Rectal smooth muscle tissue (tissue), 1 donor: ENCODE data around the gene GRM8.
A peak's percentile ranks its signal among the peaks of the same experiment; 100 is the strongest.

ENCODE experiments used
- H3K27ac ChIP-seq: one replicate; pipeline ENCODE4 v1.7.0; 2013; ENCODE audit warnings: low read depth, low read length, inconsistent platforms
- H3K27me3 ChIP-seq: one replicate; pipeline ENCODE4 v1.7.0; 2013; ENCODE audit warnings: low read length; ENCODE audit not compliant: control insufficient read depth, insufficient read depth
- H3K36me3 ChIP-seq: one replicate; pipeline ENCODE4 v1.7.0; 2013; ENCODE audit warnings: low read length; ENCODE audit not compliant: control insufficient read depth, insufficient read depth
- H3K4me1 ChIP-seq: one replicate; pipeline ENCODE4 v1.7.0; 2013; ENCODE audit warnings: low read length; ENCODE audit not compliant: control insufficient read depth, insufficient read depth
- H3K4me3 ChIP-seq: one replicate; pipeline ENCODE4 v1.7.0; 2013; ENCODE audit warnings: low read length
- H3K9ac ChIP-seq: one replicate; pipeline ENCODE4 v1.7.0; 2013; ENCODE audit warnings: low read length

GRM8 gene

GRCh38 chr7:127252778-127253280, at the start of gene GRM8:
TSS of gene GRM8 (minus strand) at chr7:127252941.
- no peak within 1 kb of the TSS for H3K9ac ChIP-seq

GRCh38 chr7:127290801-127291361, 38.1 kb upstream of the GRM8 start:
- no peak overlapping the region for H3K4me3 ChIP-seq
- H3K27ac ChIP-seq = no peak overlapping the region
- no peak overlapping the region for H3K9ac ChIP-seq
- H3K4me1 ChIP-seq = no peaks in the 10 kb centered on the region
- no peaks in the 10 kb centered on the region for H3K27me3 ChIP-seq
- H3K36me3 ChIP-seq = no peaks in the 10 kb centered on the region

More at GRCh38 chr7:127252778-127253280, at the start of gene GRM8:
- H3K27me3 ChIP-seq = peaks cover 9% of the 10 kb centered on the region
- H3K4me1 ChIP-seq = peaks cover 9% of the 10 kb centered on the region
- no peaks in the 10 kb centered on the region for H3K36me3 ChIP-seq
- H3K27ac ChIP-seq = no peak within 1 kb of the TSS
- H3K4me3 ChIP-seq = peak within 1 kb of the TSS; percentile 88

GRCh38 chr7:127290116-127290655, 37.4 kb upstream of the GRM8 start:
- Histone ChIP-seq H3K4me1 (no peaks in the 10 kb centered on the region), H3K4me3 (no peak overlapping the region), H3K9ac (no peak overlapping the region), H3K36me3 (no peaks in the 10 kb centered on the region), H3K27me3 (no peaks in the 10 kb centered on the region), H3K27ac (no peak overlapping the region)

GRCh38 chr7:127287133-127287532, 34.4 kb upstream of the GRM8 start:
- Histone ChIP-seq H3K4me1 (no peaks in the 10 kb centered on the region), H3K27ac (no peak overlapping the region), H3K27me3 (no peaks in the 10 kb centered on the region), H3K9ac (no peak overlapping the region), H3K4me3 (no peak overlapping the region), H3K36me3 (no peaks in the 10 kb centered on the region)

- no peaks in the 10 kb centered on the region for H3K4me1 ChIP-seq
- no peak overlapping the region for H3K4me3 ChIP-seq
- H3K27me3 ChIP-seq = no peaks in the 10 kb centered on the region
- H3K36me3 ChIP-seq = no peaks in the 10 kb centered on the region
- no peak overlapping the region for H3K9ac ChIP-seq
- H3K27ac ChIP-seq = no peak overlapping the region
Measured at GRCh38 chr7:127270093-127270492, 17.4 kb upstream of the GRM8 start.

GRCh38 chr7:127266047-127266446, 13.3 kb upstream of the GRM8 start:
- H3K27me3 ChIP-seq = no peaks in the 10 kb centered on the region
- no peak overlapping the region for H3K9ac ChIP-seq
- H3K4me3 ChIP-seq = no peak overlapping the region
- H3K27ac ChIP-seq = no peak overlapping the region
- no peaks in the 10 kb centered on the region for H3K4me1 ChIP-seq
- H3K36me3 ChIP-seq = no peaks in the 10 kb centered on the region

GRCh38 chr7:127264219-127264618, 11.5 kb upstream of the GRM8 start:
- Histone ChIP-seq H3K4me1 (no peaks in the 10 kb centered on the region), H3K27ac (no peak overlapping the region), H3K9ac (no peak overlapping the region), H3K27me3 (no peaks in the 10 kb centered on the region), H3K36me3 (no peaks in the 10 kb centered on the region), H3K4me3 (no peak overlapping the region)

GRCh38 chr7:127258111-127258510, 5.4 kb upstream of the GRM8 start:
- Histone ChIP-seq H3K27me3 (no peaks in the 10 kb centered on the region), H3K4me3 (no peak overlapping the region), H3K36me3 (no peaks in the 10 kb centered on the region), H3K4me1 (no peaks in the 10 kb centered on the region), H3K27ac (no peak overlapping the region), H3K9ac (no peak overlapping the region)

GRCh38 chr7:127257086-127257485, 4.3 kb upstream of the GRM8 start:
- no peak overlapping the region for H3K9ac ChIP-seq
- H3K36me3 ChIP-seq = no peaks in the 10 kb centered on the region
- no peak overlapping the region for H3K4me3 ChIP-seq
- no peak overlapping the region for H3K27ac ChIP-seq
- H3K27me3 ChIP-seq = no peaks in the 10 kb centered on the region
- H3K4me1 ChIP-seq = peaks cover 5% of the 10 kb centered on the region

- peaks cover 3% of the 10 kb centered on the region for H3K27me3 ChIP-seq
- H3K4me1 ChIP-seq = peaks cover 9% of the 10 kb centered on the region
- H3K36me3 ChIP-seq = no peaks in the 10 kb centered on the region
- H3K9ac ChIP-seq = no peak overlapping the region
- no peak overlapping the region for H3K4me3 ChIP-seq
- H3K27ac ChIP-seq = no peak overlapping the region
Measured at GRCh38 chr7:127256041-127256725, 3.4 kb upstream of the GRM8 start.

GRCh38 chr7:127254163-127254684, 1.5 kb upstream of the GRM8 start:
- Histone ChIP-seq H3K4me3 (no peak overlapping the region), H3K4me1 (peaks cover 9% of the 10 kb centered on the region), H3K36me3 (no peaks in the 10 kb centered on the region), H3K9ac (no peak overlapping the region), H3K27me3 (peaks cover 9% of the 10 kb centered on the region), H3K27ac (no peak overlapping the region)

- peaks cover 9% of the 10 kb centered on the region for H3K27me3 ChIP-seq
- H3K4me1 ChIP-seq = peaks cover 9% of the 10 kb centered on the region
- H3K4me3 ChIP-seq = peak overlapping the region; percentile 88
- H3K9ac ChIP-seq = no peak overlapping the region
- H3K27ac ChIP-seq = no peak overlapping the region
- no peaks in the 10 kb centered on the region for H3K36me3 ChIP-seq
Measured at GRCh38 chr7:127253281-127254162, 781 bp upstream of the GRM8 start.
